Kidney (tissue), 14 donors: ENCODE data around the gene RAI1. TPM values are rescaled to one million over a fixed set of nuclear protein-coding genes. Genes with fewer than 3 reads are reported as not detected.

Source experiments
- DNase-seq, 5 donors: peaks; one replicate each; pipeline ENCODE4 v3.0.0-alpha.2; 2013 to 2020
- FAIRE-seq: peaks from 2 replicates; lab custom pipeline; 2012; peaks lifted over from hg19 to GRCh38; lab: Jason Lieb, UNC
- H3K27ac ChIP-seq, 2 donors: one replicate each; pipeline ENCODE4 v1.7.0; 2013; ENCODE audit warnings: low read depth in 2 of 2, low read length in 2 of 2, inconsistent platforms in 1 of 2
- H3K27me3 ChIP-seq: one replicate; pipeline ENCODE4 v1.7.1; 2013; ENCODE audit warnings: low read length, inconsistent platforms; ENCODE audit not compliant: control insufficient read depth, insufficient read depth
- H3K36me3 ChIP-seq, 3 donors: one replicate each; pipeline versions ENCODE4 v1.7.0 to v1.7.1; 2013; ENCODE audit warnings: low read length in 3 of 3, control low read depth in 1 of 3, inconsistent platforms in 1 of 3; ENCODE audit not compliant: insufficient read depth in 3 of 3, control insufficient read depth in 2 of 3
- H3K4me1 ChIP-seq, 3 donors: one replicate each; pipeline versions ENCODE4 v1.7.0 to v1.7.1; 2013; ENCODE audit warnings: low read length in 3 of 3, inconsistent platforms in 1 of 3, low read depth in 1 of 3; ENCODE audit not compliant: control insufficient read depth in 2 of 3, insufficient read depth in 2 of 3
- H3K4me3 ChIP-seq, 3 donors: one replicate each; pipeline versions ENCODE4 v1.7.0 to v1.8.1; 2013; ENCODE audit warnings: low read length in 3 of 3, control low read depth in 1 of 3, inconsistent platforms in 1 of 3
- H3K9ac ChIP-seq, 3 donors: one replicate each; pipeline versions ENCODE4 v1.7.0 to v1.7.1; 2013; ENCODE audit warnings: low read length in 3 of 3, control low read depth in 1 of 3, inconsistent platforms in 1 of 3
- H3K9me3 ChIP-seq, 3 donors: one replicate each; pipeline versions ENCODE4 v1.7.0 to v1.7.1; 2013; ENCODE audit warnings: low read length in 3 of 3, control low read depth in 1 of 3, inconsistent platforms in 1 of 3; ENCODE audit not compliant: control insufficient read depth in 2 of 3, insufficient read depth in 1 of 3
- intact Hi-C: fragments of 100-400 bp; cut with DNase I; formaldehyde crosslinking; loops from one replicate; pipeline ENCODE4 v1.11.1; 2022
- microRNA-seq: library from miRNA; unstranded; fragments of <30 nt; microRNA quantifications from one replicate; pipeline ENCODE4 v1.2.0, GENCODE V29; 2020
- polyA plus RNA-seq: library from polyadenylated mRNA; stranded (reverse); fragments of 350-450 nt; fragmentation: Illumina TruSeq; extraction: RNeasy Lipid Tissue Mini Kit (QIAGEN cat#74804); gene quantifications from one replicate; pipeline ENCODE4 v1.2.3, GENCODE V29; 2014; ENCODE audit warnings: low read depth, low replicate concordance; ENCODE audit not compliant: insufficient read depth
- total RNA-seq: library from RNA; stranded (reverse); fragmentation: NEBNext Ultra II Directional; extraction: Animal tissue kit (Norgen Biotek cat#: 25700); gene quantifications from one replicate; pipeline ENCODE4 v1.2.1, GENCODE V29; 2021
- TF ChIP-seq, protein P1 (sequence below): IDR thresholded peaks from 3 replicates; pipeline ENCODE4 v1.5.1; 2012; ENCODE audit warnings: mild to moderate bottlenecking, moderate library complexity, borderline replicate concordance; ENCODE audit not compliant: insufficient read depth; ENCODE audit errors: extremely low read depth
- donor health status: control.
- donor health status: control.
- donor health status: control.
- donor health status: control.
- donor health status: control.
- donor health status: DM: yes; HTN: yes; CAD: no.
- donor health status: Normal renal cell carcinoma (clear cell type).

The RAI1 gene
- total and polyA plus RNA-seq, 2 donors from 2014 or later = 6.7 to 50.5 TPM

DNA sequence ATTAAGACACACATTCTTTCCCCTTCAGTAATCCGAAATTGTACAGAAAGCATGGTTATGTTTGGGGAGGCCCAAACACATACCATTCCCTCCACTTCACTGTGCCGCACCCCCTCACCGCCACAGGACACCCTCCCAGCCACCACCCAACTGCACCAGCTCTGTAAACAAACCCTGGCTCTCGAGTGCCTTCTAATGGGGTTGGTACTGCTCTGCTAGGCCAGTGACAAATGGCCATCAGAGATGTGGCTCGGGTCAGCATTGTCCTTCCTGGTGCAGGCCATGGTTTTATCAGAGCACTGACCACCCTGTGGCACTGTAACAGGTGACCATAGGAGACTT lies 179.5 kb downstream of the RAI1 start:
- Histone ChIP-seq H3K9me3 (no peaks in the 10 kb centered on the region), H3K9ac (no peak overlapping the region), H3K4me3 (no peak overlapping the region), H3K27me3 (no peaks in the 10 kb centered on the region), H3K36me3 (peaks cover 0 to 5% (median 5%) of the 10 kb centered on the region in 3 donors), H3K4me1 (peaks cover 2 to 10% (median 9%) of the 10 kb centered on the region in 3 donors), H3K27ac (no peak overlapping the region)
- TF ChIP-seq, protein P1, sequence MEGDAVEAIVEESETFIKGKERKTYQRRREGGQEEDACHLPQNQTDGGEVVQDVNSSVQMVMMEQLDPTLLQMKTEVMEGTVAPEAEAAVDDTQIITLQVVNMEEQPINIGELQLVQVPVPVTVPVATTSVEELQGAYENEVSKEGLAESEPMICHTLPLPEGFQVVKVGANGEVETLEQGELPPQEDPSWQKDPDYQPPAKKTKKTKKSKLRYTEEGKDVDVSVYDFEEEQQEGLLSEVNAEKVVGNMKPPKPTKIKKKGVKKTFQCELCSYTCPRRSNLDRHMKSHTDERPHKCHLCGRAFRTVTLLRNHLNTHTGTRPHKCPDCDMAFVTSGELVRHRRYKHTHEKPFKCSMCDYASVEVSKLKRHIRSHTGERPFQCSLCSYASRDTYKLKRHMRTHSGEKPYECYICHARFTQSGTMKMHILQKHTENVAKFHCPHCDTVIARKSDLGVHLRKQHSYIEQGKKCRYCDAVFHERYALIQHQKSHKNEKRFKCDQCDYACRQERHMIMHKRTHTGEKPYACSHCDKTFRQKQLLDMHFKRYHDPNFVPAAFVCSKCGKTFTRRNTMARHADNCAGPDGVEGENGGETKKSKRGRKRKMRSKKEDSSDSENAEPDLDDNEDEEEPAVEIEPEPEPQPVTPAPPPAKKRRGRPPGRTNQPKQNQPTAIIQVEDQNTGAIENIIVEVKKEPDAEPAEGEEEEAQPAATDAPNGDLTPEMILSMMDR = no peak
- no peak for FAIRE-seq
- no peak for DNase-seq
- intact Hi-C loops = loop anchor here (5.0 kb wide), 2 partner anchors 48 to 178 kb away; partner anchors contain the start of gene RAI1

Small RNA genes within 50 kb of the gene (microRNA-seq; reads per million reads assigned to microRNA genes)
- gene MIR33B (25.0 reads per million, percentile 35 among the genes with 10 or more reads in this experiment), gene MIR6777 (not detected)

Other genes starting within 250 kb of the RAI1 start
- gene MED9, start 204.5 kb upstream of the RAI1 start, total RNA-seq = 20.8 TPM
- gene MED9, start 204.5 kb upstream of the RAI1 start, polyA plus RNA-seq = 24.5 TPM
- 147 TPM for gene RASD1, start 185.1 kb upstream of the RAI1 start, total RNA-seq
- gene RASD1, start 185.1 kb upstream of the RAI1 start, polyA plus RNA-seq = 103 TPM
- gene PEMT, start 89.8 kb upstream of the RAI1 start, total RNA-seq = 36.8 TPM
- gene PEMT, start 89.8 kb upstream of the RAI1 start, polyA plus RNA-seq = 52.1 TPM
- gene SREBF1, start 155.5 kb downstream of the RAI1 start, total RNA-seq = 48.3 TPM
- 37.6 TPM for gene SREBF1, start 155.5 kb downstream of the RAI1 start, polyA plus RNA-seq